NCI-H2196 treated with DMSO at 0.1 percent for 48 hours (cell line): Measurements from ENCODE around the gene SUPT6H.
"Not testable (repeated sequence)": the region's sequence is repeated elsewhere in the genome, so short reads cannot be mapped to it uniquely, and the experiment has no call there.

Experiments used
- DNase-seq: peaks from one replicate; lab custom pipeline; 2025; ENCODE audit not compliant: unreplicated experiment; lab: John Stamatoyannopoulos, UW

SUPT6H gene

GRCh38 chr17:28735242-28735722 lies 73.3 kb downstream of the SUPT6H start:
- DNase-seq: no peak

DNA sequence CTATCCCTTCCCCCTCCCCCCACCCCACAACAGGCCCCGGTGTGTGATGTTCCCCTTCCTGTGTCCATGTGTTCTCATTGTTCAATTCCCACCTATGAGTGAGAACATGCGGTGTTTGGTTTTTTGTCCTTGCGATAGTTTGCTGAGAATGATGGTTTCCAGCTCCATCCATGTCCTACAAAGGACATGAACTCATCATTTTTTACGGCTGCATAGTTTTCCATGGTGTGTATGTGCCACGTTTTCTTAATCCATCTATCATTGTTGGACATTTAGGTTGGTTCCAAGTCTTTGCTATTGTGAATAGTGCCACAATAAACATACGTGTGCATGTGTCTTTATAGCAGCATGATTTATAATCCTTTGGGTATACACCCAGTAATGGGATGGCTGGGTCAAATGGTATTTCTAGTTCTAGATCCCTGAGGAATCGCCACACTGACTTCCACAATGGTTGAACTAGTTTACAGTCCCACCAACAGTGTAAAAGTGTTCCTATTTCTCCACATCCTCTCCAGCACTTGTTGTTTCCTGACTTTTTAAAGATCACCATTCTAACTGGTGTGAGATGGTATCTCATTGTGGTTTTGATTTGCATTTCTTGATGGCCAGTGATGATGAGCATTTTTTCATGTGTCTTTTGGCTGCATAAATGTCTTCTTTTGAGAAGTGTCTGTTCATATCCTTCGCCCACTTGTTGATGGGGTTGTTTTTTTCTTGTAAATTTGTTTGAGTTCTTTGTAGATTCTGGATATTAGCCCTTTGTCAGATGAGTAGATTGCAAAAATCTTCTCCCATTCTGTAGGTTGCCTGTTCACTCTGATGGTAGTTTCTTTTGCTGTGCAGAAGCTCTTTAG lies 74.1 kb downstream of the SUPT6H start:
- DNase-seq: not testable (repeated sequence)

DNA sequence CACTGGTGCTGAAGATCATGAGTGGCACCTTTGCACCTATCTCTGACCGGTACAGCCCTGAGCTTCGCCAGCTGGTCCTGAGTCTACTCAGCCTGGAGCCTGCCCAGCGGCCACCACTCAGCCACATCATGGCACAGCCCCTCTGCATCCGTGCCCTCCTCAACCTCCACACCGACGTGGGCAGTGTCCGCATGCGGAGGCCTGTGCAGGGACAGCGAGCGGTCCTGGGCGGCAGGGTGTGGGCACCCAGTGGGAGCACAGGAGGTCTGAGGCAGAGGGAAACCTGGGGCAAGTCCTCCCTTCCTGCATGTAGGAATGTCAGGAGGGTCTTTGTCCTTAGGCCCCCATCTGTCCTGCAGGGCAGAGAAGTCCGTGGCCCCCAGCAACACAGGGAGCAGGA lies 75.3 kb downstream of the SUPT6H start:
- DNase-seq: no peak

DNA sequence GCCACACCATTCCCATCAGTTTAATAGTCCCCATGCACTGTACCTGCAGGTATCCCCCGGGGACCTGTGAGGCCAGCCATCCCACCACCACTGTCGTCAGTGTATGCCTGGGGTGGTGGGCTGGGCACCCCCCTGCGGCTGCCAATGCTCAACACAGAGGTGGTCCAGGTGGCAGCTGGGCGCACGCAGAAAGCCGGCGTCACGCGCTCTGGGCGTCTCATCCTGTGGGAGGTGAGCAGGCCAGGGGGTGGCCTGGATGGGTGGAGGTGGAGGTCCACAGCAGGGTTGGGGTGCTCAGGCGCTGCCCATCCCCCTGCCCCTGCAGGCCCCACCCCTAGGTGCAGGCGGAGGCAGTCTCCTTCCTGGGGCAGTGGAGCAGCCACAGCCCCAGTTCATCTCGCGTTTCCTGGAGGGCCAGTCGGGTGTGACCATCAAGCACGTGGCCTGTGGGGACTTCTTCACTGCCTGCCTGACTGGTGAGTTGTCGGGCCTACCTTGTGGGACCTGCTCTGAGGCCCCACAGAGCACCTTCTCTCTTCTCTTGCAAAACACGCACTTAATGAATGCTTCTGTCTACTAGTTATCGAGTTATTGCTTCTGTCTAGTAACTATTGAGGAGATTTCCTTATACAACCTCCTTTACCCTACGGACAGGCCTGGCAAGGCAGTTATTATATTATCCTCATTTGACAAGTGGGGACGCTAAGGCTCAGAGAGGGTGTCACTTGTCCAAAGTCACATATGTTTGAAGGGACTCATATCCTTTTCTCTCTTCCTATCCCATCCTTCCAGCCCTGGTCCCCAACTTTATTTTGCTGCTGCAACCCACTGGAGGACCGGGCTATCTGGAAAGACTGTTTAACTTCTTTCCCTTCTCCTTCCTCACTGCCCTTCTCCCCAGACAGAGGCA lies 76.0 kb downstream of the SUPT6H start:
- no peak for DNase-seq

GRCh38 chr17:28738680-28739384 lies 76.8 kb downstream of the SUPT6H start:
- no peak for DNase-seq

DNA sequence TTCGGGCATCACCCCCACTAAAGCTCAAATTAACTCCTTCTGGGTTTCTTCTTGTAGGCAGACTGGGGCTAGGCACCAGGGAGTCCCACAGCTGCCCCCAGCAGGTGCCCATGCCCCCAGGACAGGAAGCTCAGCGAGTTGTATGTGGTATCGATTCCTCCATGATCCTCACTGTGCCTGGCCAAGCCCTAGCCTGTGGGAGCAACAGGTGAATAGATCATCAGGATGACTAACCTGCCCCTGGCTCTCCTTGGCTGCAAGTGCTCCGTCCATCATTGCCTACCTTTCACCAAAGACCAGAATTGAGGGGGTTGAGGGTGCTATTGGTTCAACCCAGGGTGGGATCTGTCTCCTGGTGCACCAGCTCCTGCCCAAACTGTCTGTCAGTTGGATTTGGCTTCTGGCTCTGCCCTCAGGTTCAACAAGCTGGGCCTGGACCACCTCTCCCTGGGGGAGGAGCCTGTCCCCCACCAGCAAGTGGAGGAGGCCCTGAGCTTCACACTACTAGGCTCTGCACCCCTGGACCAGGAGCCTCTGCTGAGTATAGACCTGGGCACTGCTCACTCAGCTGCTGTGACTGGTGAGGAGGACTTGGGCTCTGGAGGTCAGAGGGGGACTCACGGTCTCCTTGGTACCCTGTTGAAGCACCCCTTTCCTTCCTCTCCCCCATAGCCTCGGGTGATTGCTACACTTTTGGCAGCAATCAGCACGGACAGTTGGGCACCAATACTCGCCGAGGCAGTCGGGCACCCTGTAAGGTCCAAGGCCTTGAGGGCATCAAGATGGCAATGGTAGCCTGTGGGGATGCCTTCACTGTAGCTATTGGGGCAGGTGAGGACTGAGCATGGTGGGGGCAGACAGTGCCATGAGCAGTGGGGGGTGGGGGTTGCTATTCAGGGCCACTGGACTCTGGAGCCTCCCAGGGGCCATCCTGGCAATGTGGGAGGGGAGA lies 78.7 kb downstream of the SUPT6H start:
- DNase-seq: no peak

GRCh38 chr17:28741358-28742349 lies 79.6 kb downstream of the SUPT6H start:
- DNase-seq: no peak

- DNase-seq: peak; percentile 74
Observed at GRCh38 chr17:28743243-28744103, 81.5 kb downstream of the SUPT6H start, which contains the start of gene TRAF4. Gene TRAF4 (plus strand): TSS chr17:28744011. CDS start chr17:28744113, 102 bp downstream.

DNA sequence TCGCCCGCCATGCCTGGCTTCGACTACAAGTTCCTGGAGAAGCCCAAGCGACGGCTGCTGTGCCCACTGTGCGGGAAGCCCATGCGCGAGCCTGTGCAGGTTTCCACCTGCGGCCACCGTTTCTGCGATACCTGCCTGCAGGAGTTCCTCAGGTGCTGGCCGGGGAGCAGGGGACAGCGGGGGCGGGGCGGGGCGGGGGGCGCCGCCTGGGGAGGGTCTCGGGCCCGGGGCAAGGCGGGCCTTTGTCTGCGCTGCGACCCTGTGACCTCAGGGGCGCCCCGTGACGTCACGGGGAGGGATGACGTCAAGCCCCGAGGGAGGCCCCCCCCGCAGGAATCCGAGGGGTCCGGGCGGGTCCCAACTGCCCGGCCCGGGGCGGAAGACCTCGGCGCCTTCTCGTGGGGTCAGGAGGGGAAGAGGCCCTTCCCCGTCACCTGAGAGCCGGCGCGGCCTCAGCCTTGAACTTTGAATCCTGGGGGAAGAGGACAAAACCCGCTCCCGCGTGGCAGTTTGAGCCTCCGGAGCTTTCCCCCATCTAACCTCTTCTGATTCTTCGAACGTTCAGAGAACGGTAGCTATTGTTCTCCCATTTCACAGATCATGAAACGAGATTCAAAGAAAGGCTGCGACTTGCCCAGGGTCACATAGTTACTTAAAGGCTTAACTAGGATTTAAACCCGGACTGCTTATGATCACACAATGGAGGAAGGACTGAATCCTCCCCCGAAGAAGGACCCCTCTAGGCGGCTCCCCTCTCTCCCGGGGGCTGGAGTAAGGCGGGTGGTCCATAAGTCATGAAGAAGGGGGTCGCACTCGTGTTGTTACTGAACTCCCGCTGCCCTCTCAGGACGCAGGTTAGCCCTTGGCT lies 82.3 kb downstream of the SUPT6H start:
- no peak for DNase-seq

DNA sequence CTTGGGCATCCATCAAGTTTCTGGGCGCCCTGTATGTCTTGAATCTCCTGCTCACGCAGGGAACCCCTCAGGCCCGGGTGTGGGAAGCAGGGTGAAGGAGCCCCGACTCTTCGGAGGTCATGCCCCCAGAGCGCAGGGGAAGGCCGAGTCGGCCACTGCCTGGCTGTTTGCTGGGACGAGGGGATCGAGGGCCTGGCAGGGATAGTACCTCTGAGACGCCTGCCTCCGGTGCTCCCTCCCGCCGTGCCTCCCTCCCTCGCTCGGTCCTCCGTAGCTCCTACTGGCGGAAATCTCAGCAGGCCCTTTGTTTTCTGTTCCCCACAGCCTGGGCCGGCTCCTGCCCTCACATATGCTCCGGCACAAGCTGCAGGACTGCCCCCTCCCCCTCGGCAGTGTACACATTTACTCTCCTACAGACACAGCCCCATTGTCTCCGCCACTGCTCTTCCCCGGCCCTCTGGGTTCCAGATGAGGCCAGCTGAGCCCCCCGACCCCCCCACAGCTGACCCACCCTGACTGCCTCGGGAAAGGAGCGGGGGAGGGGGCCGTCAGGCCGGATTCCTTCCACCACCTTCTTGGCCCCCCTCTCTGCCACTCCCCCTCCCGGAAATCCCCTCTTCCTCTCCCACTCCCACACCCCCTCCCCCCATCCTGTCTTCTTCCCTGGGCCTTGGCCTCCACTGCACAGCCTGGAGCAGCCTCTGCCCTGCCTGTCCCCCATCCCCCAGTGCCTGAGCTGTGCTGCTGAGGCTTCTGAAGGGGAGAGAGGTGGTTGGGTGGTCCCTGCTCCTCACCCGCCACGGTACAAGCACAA lies 83.2 kb downstream of the SUPT6H start:
- no peak for DNase-seq

DNA sequence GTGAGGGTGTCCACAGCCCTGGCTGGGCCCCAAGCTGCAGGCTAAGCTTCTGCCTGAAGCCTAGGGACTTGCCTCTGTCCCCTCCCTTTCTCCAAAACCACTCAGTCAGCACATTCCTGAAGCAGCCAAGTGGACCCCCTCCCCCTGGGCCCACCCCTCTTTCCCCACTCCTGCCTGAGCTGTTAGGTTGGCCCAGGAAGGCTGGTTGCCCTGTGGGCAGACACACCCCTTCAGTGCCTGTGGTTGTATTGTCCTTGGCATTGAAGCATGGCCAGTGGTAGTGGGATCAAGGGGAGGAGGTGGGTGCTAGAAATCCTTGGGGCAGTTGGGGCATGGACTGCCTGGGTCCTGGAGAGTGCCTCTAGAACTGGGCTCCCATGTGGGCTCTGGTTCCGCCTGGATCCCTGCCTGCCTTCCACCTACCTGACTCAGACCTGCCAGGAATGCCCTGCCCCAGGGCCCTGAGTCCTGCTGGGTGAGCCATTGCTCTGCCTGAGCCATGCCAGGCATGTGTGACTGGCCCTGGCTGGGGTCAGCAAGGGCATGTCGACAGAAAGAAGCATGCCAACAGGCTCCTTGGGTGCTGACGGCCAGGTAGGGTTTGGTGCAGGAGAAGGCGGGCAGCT lies 83.9 kb downstream of the SUPT6H start:
- DNase-seq: no peak

DNA sequence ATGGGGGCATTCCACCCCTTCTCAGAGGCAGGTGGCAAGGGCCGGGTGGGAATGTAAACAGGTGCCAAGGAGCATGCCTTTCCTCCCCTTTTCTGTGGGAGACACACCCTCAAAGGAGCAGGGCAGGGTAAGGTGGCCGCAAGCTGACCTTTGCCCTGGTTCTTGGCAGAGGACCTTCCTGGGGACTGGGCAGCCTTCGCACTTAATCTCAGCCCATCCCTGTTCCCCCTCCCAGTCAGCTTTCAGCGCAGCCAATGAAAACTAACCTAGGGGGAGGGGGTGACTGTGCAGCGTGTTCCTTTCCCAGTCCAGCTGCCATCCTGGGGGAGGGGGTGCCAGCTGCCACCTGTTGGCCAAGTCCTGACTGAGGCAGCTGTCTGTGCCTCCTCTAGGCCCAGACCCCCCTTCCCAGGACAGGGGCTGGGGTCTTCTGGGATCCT lies 84.6 kb downstream of the SUPT6H start:
- DNase-seq: peak; percentile 69

GRCh38 chr17:28747051-28747691 lies 85.2 kb downstream of the SUPT6H start:
- peak; percentile 73 for DNase-seq

- DNase-seq: no peak
Observed at GRCh38 chr17:28747801-28748750, 86.1 kb downstream of the SUPT6H start.
